IMR-90 (cell line): ENCODE results near the gene TIAM2. TPM values are rescaled to one million over a fixed set of nuclear protein-coding genes. Genes with fewer than 3 reads are reported as not detected.

Source experiments
- ATAC-seq: fragments of 200-7000 bp; cut with Tn5 transposase; 2 replicates; pipeline ENCODE4 v1.9.1; 2020; ENCODE audit warnings: low read depth, mild to moderate bottlenecking, moderate library complexity
- BruUV-seq: library from RNA; stranded (reverse); fragments of 400-500 nt; replicated peaks from 2 replicates; lab custom pipeline; 2021; lab: Mats Ljungman, UMichigan
- CTCF ChIA-PET: fragments of 300-600 bp; formaldehyde crosslinking; extraction: SDS; loops from one replicate; lab custom pipeline; 2021; ENCODE audit warnings: antibody characterized with exemption; lab: Yijun Ruan, JAX
- POLR2A ChIA-PET: fragments of 300-600 bp; sonication (Branson Sonifier 250); formaldehyde crosslinking; loops from one replicate; lab custom pipeline; 2022; ENCODE audit warnings: antibody characterized with exemption; ENCODE audit not compliant: unreplicated experiment; lab: Charles Lee
- DNase-seq: peaks from one replicate; pipeline ENCODE4 v3.0.0; 2013
- H2AFZ ChIP-seq: replicated peaks from 2 replicates; pipeline ENCODE3; 2013; ENCODE audit warnings: low read length, mild to moderate bottlenecking; ENCODE audit not compliant: poor library complexity
- H2AK5ac ChIP-seq: 2 replicates; pipeline ENCODE4 v1.6.1; 2013; ENCODE audit warnings: low read depth, low read length, inconsistent platforms
- H2AK9ac ChIP-seq: replicated peaks from 2 replicates; pipeline ENCODE3; 2013; ENCODE audit warnings: mild to moderate bottlenecking, low read depth, low read length, moderate library complexity; ENCODE audit not compliant: poor library complexity
- H2BK120ac ChIP-seq: 2 replicates; pipeline ENCODE4 v1.6.1; 2013; ENCODE audit warnings: low read depth, low read length, inconsistent platforms
- H2BK15ac ChIP-seq: 3 replicates; pipeline ENCODE4 v1.6.1; 2013; ENCODE audit warnings: low read depth, low read length, inconsistent platforms
- H2BK20ac ChIP-seq: 2 replicates; pipeline ENCODE4 v1.6.1; 2013; ENCODE audit warnings: low read depth, mild to moderate bottlenecking, inconsistent platforms, low read length, moderate library complexity
- H2BK5ac ChIP-seq: 2 replicates; pipeline ENCODE4 v1.6.1; 2013; ENCODE audit warnings: mild to moderate bottlenecking, low read depth, low read length, inconsistent platforms; ENCODE audit not compliant: poor library complexity, severe bottlenecking
- H3K14ac ChIP-seq: replicated peaks from 2 replicates; pipeline ENCODE4 v1.6.1; 2013; ENCODE audit warnings: low read depth, low read length, inconsistent platforms
- H3K18ac ChIP-seq: 2 replicates; pipeline ENCODE4 v1.6.1; 2013; ENCODE audit warnings: low read depth, low read length, control low read depth
- H3K23ac ChIP-seq: 2 replicates; pipeline ENCODE4 v1.6.1; 2013; ENCODE audit warnings: low read depth, low read length, inconsistent platforms
- H3K27ac ChIP-seq: 2 replicates; pipeline ENCODE4 v1.5.1; 2013; ENCODE audit warnings: mild to moderate bottlenecking, control low read depth, low read length; ENCODE audit not compliant: insufficient read depth
- H3K27me3 ChIP-seq: 2 replicates; pipeline ENCODE4 v1.6.1; 2013; ENCODE audit warnings: low read length; ENCODE audit not compliant: control insufficient read depth, insufficient read depth
- H3K36me3 ChIP-seq: 2 replicates; pipeline ENCODE4 v1.6.1; 2013; ENCODE audit warnings: low read length, mixed read lengths; ENCODE audit not compliant: control insufficient read depth, insufficient read depth
- H3K4ac ChIP-seq: 2 replicates; pipeline ENCODE4 v1.6.1; 2013; ENCODE audit warnings: low read depth, low read length, inconsistent platforms
- H3K4me1 ChIP-seq: 2 replicates; pipeline ENCODE4 v1.6.1; 2013; ENCODE audit warnings: low read length, mixed read lengths; ENCODE audit not compliant: control insufficient read depth, insufficient read depth
- H3K4me2 ChIP-seq: 2 replicates; pipeline ENCODE4 v1.6.1; 2013; ENCODE audit warnings: low read depth, mild to moderate bottlenecking, control low read depth, low read length, moderate library complexity
- H3K4me3 ChIP-seq: 2 replicates; pipeline ENCODE4 v1.5.1; 2013; ENCODE audit warnings: low read depth, mild to moderate bottlenecking, control low read depth, low read length, moderate library complexity; ENCODE audit not compliant: insufficient read depth
- H3K56ac ChIP-seq: 2 replicates; pipeline ENCODE4 v1.6.1; 2013; ENCODE audit warnings: low read length, inconsistent platforms; ENCODE audit not compliant: insufficient read depth; ENCODE audit errors: extremely low read depth
- H3K79me1 ChIP-seq, 2 experiments: 2 replicates each; pipeline ENCODE4 v1.6.1; 2013; ENCODE audit warnings: low read length in 2 of 2, inconsistent platforms in 1 of 2, low read depth in 1 of 2
- H3K9ac ChIP-seq: 2 replicates; pipeline ENCODE4 v1.6.1; 2013; ENCODE audit warnings: low read depth, low read length, control low read depth
- H3K9me1 ChIP-seq: 2 replicates; pipeline ENCODE4 v1.6.1; 2013; ENCODE audit warnings: low read length, inconsistent platforms; ENCODE audit not compliant: insufficient read depth
- H3K9me3 ChIP-seq: 2 replicates; pipeline ENCODE4 v1.6.1; 2013; ENCODE audit warnings: low read length; ENCODE audit not compliant: control insufficient read depth, insufficient read depth
- H4K20me1 ChIP-seq: 2 replicates; pipeline ENCODE4 v1.6.1; 2013; ENCODE audit warnings: low read length, inconsistent platforms; ENCODE audit not compliant: insufficient read depth
- H4K5ac ChIP-seq: 2 replicates; pipeline ENCODE4 v1.6.1; 2013; ENCODE audit warnings: mild to moderate bottlenecking, low read depth, low read length, control low read depth
- H4K8ac ChIP-seq, 2 experiments: 2 replicates each; pipeline ENCODE4 v1.6.1; 2013; ENCODE audit warnings: low read depth in 2 of 2, low read length in 2 of 2, control low read depth in 1 of 2, inconsistent platforms in 1 of 2
- H4K91ac ChIP-seq: 2 replicates; pipeline ENCODE4 v1.6.1; 2013; ENCODE audit warnings: low read depth, low read length, inconsistent platforms; ENCODE audit not compliant: insufficient read depth
- BHLHE40 ChIP-seq: fragments of 150-350 bp; IDR thresholded peaks from 2 replicates; pipeline ENCODE4 v1.6.1; 2016; ENCODE audit warnings: mild to moderate bottlenecking, low read depth, low read length
- CEBPB ChIP-seq: IDR thresholded peaks from 2 replicates; pipeline ENCODE4 v1.6.1; 2012; ENCODE audit warnings: low read depth, low read length, improper control_type of control experiment
- CHD1 ChIP-seq: IDR thresholded peaks from 2 replicates; pipeline ENCODE4 v1.6.1; 2012; ENCODE audit warnings: low read depth, low read length, improper control_type of control experiment
- ELK1 ChIP-seq: fragments of 150-350 bp; IDR thresholded peaks from 2 replicates; pipeline ENCODE4 v1.6.1; 2016; ENCODE audit warnings: low read depth, mild to moderate bottlenecking, low read length, moderate library complexity, borderline replicate concordance
- FOS ChIP-seq: fragments of 150-350 bp; IDR thresholded peaks from 2 replicates; pipeline ENCODE4 v1.6.1; 2016; ENCODE audit warnings: low read depth, low read length
- MAFK ChIP-seq: IDR thresholded peaks from 2 replicates; pipeline ENCODE4 v1.6.1; 2012; ENCODE audit warnings: low read depth, low read length, improper control_type of control experiment
- MAZ ChIP-seq: IDR thresholded peaks from 2 replicates; pipeline ENCODE4 v1.6.1; 2012; ENCODE audit warnings: low read depth, mild to moderate bottlenecking, low read length, improper control_type of control experiment, moderate library complexity, borderline replicate concordance
- MXI1 ChIP-seq: IDR thresholded peaks from 2 replicates; pipeline ENCODE4 v1.6.1; 2012; ENCODE audit warnings: low read depth, mild to moderate bottlenecking, low read length, moderate library complexity, borderline replicate concordance
- NFE2L2 ChIP-seq: fragments of 150-350 bp; IDR thresholded peaks from 2 replicates; pipeline ENCODE4 v1.6.1; 2016; ENCODE audit warnings: low read depth, mild to moderate bottlenecking, low read length
- POLR2A ChIP-seq: IDR thresholded peaks from 2 replicates; pipeline ENCODE4 v1.6.1; 2012; ENCODE audit warnings: mild to moderate bottlenecking, low read depth, low read length
- RAD21 ChIP-seq: IDR thresholded peaks from 2 replicates; pipeline ENCODE4 v1.6.1; 2012; ENCODE audit warnings: low read length, improper control_type of control experiment
- RCOR1 ChIP-seq: IDR thresholded peaks from 2 replicates; pipeline ENCODE4 v1.6.1; 2012; ENCODE audit warnings: mild to moderate bottlenecking, low read length, improper control_type of control experiment; ENCODE audit not compliant: insufficient replicate concordance
- RFX5 ChIP-seq: IDR thresholded peaks from 2 replicates; pipeline ENCODE4 v1.8.0; 2012; ENCODE audit warnings: low read depth, mild to moderate bottlenecking, low read length, moderate library complexity
- SMC3 ChIP-seq: fragments of 150-350 bp; IDR thresholded peaks from 2 replicates; pipeline ENCODE4 v1.6.1; 2016; ENCODE audit warnings: low read depth, mild to moderate bottlenecking, antibody characterized with exemption, low read length, moderate library complexity
- WGBS, 2 experiments: methylation state at CpG; one replicate each; pipeline versions ENCODE4 v1.1.5 to v1.1.7; 2013; ENCODE audit warnings: missing lambda C conversion rate in 2 of 2; ENCODE audit not compliant: insufficient read length in 1 of 2; ENCODE audit errors: extremely low coverage in 2 of 2; 5-methylcytosine and 5-hydroxymethylcytosine counted together
- dilution Hi-C: fragments of 300-500 bp; cut with HindIII; formaldehyde crosslinking; loops from one replicate; pipeline ENCODE4 v1.14.3; 2018; ENCODE audit warnings: low sequenced_read_pairs; ENCODE audit not compliant: unreplicated experiment
- in situ Hi-C: fragments of 300-500 bp; cut with MboI; formaldehyde crosslinking; loops from 3 replicates; pipeline ENCODE4 v1.14.3; 2019; ENCODE audit warnings: low sequenced_read_pairs, inconsistent platforms, mixed read lengths
- intact Hi-C: fragments of 100-400 bp; cut with micrococcal nuclease; formaldehyde crosslinking; loops from 2 replicates; pipeline ENCODE4 v1.10.0; 2022
- polyA plus RNA-seq, 3 experiments: library from polyadenylated mRNA; depleted of rRNA; stranded (reverse); fragments of >200 nt; gene quantifications; 2 replicates each; pipeline ENCODE4 v1.2.3, GENCODE V29; 2012; ENCODE audit warnings: low replicate concordance in 1 of 3
- total RNA-seq: library from RNA; depleted of rRNA; stranded (reverse); fragments of >200 nt; gene quantifications from 2 replicates; pipeline ENCODE4 v1.2.3, GENCODE V29; 2012
- TF ChIP-seq, protein P1 (sequence below): fragments of 150-350 bp; IDR thresholded peaks from 2 replicates; pipeline ENCODE4 v1.6.1; 2017; ENCODE audit warnings: mild to moderate bottlenecking, antibody characterized with exemption, low read length, low read depth
- TF ChIP-seq, protein P2 (sequence below): conservative IDR thresholded peaks from 2 replicates; pipeline ENCODE4 v1.5.1; 2012; ENCODE audit warnings: mild to moderate bottlenecking, low read depth, low read length, improper control_type of control experiment

Gene TIAM2
- total and polyA plus RNA-seq, 2 of the 4 experiments (the other 2 are of a cell fraction) = 3.1 to 4.7 TPM

- Histone ChIP-seq H2BK5ac (no peak overlapping the region), H3K4me1 (no peaks in the 10 kb centered on the region), H3K9me3 (no peaks in the 10 kb centered on the region), H2AK5ac (no peak overlapping the region), H3K4me3 (no peak overlapping the region), H3K9me1 (peaks cover 3% of the 10 kb centered on the region; the same call in 1 of the 2 replicates), H4K5ac (no peak overlapping the region), H2AK9ac (no peak overlapping the region), H4K91ac (no peak overlapping the region), H2AFZ (no peak overlapping the region), H2BK15ac (no peak overlapping the region), H3K4me2 (no peak overlapping the region), H3K23ac (no peak overlapping the region), H3K9ac (no peak overlapping the region), H3K14ac (no peak overlapping the region), H3K56ac (no peak overlapping the region), H3K18ac (no peak overlapping the region), H3K27ac (no peak overlapping the region), H3K27me3 (no peaks in the 10 kb centered on the region), H3K79me1 (no peaks in the 10 kb centered on the region; a peak in 1 of 4 replicates), H4K20me1 (no peaks in the 10 kb centered on the region), H3K36me3 (no peaks in the 10 kb centered on the region), H3K4ac (no peak overlapping the region), H2BK20ac (no peak overlapping the region), H4K8ac (no peak overlapping the region), H2BK120ac (no peak overlapping the region)
- CTCF ChIA-PET = no interaction called here
- ATAC-seq (no peak), DNase-seq (peak; percentile 47)
- intact Hi-C loops = no loop called here
- POLR2A ChIA-PET = no interaction called here
- in situ Hi-C loops = no loop called here
- no TSS peak for BruUV-seq
- no peak for TF ChIP-seq ELK1
- no peak for TF ChIP-seq BHLHE40
- TF ChIP-seq SMC3 = no peak
- no peak for TF ChIP-seq RCOR1
- TF ChIP-seq, protein P1, sequence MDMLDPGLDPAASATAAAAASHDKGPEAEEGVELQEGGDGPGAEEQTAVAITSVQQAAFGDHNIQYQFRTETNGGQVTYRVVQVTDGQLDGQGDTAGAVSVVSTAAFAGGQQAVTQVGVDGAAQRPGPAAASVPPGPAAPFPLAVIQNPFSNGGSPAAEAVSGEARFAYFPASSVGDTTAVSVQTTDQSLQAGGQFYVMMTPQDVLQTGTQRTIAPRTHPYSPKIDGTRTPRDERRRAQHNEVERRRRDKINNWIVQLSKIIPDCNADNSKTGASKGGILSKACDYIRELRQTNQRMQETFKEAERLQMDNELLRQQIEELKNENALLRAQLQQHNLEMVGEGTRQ = no peak
- TF ChIP-seq FOS = no peak
- TF ChIP-seq CEBPB = no peak
- TF ChIP-seq NFE2L2 = no peak
- TF ChIP-seq CHD1 = no peak
- TF ChIP-seq MAFK = no peak
- TF ChIP-seq RAD21 = no peak
- TF ChIP-seq, protein P2, sequence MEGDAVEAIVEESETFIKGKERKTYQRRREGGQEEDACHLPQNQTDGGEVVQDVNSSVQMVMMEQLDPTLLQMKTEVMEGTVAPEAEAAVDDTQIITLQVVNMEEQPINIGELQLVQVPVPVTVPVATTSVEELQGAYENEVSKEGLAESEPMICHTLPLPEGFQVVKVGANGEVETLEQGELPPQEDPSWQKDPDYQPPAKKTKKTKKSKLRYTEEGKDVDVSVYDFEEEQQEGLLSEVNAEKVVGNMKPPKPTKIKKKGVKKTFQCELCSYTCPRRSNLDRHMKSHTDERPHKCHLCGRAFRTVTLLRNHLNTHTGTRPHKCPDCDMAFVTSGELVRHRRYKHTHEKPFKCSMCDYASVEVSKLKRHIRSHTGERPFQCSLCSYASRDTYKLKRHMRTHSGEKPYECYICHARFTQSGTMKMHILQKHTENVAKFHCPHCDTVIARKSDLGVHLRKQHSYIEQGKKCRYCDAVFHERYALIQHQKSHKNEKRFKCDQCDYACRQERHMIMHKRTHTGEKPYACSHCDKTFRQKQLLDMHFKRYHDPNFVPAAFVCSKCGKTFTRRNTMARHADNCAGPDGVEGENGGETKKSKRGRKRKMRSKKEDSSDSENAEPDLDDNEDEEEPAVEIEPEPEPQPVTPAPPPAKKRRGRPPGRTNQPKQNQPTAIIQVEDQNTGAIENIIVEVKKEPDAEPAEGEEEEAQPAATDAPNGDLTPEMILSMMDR = no peak
- TF ChIP-seq RFX5 = no peak
- TF ChIP-seq MXI1 = no peak
- no peak for TF ChIP-seq POLR2A
- TF ChIP-seq MAZ = no peak
- dilution Hi-C loops = no loop called here
- WGBS, 2 experiments = no CpG with 5 or more reads among the region's 5 CpGs
Measured at GRCh38 chr6:155050311-155050710, 55.2 kb downstream of the TIAM2 start.
